PC-9 (cell line): ENCODE data around the gene SOX4. TPM values are rescaled to one million over a fixed set of nuclear protein-coding genes. Genes with fewer than 3 reads are reported as not detected.

Experiments
- BruUV-seq: library from RNA; stranded (reverse); fragments of 400-500 nt; replicated peaks from 2 replicates; lab custom pipeline; 2021; lab: Mats Ljungman, UMichigan
- CTCF ChIA-PET: fragments of 300-600 bp; sonication (Branson Sonifier 250); formaldehyde crosslinking; loops from one replicate; lab custom pipeline; 2022; ENCODE audit warnings: antibody characterized with exemption; lab: Charles Lee
- POLR2A ChIA-PET: fragments of 300-600 bp; sonication (Branson Sonifier 250); formaldehyde crosslinking; loops from one replicate; lab custom pipeline; 2022; ENCODE audit warnings: antibody characterized with exemption; ENCODE audit not compliant: unreplicated experiment; lab: Charles Lee
- DNase-seq, 2 experiments: peaks; one replicate each; pipeline versions ENCODE4 v3.0.0 to v3.0.0-alpha.2; 2015 to 2022; ENCODE audit warnings: mixed read lengths in 1 of 2
- H2AFZ ChIP-seq: fragments of 200-600 bp; sonication (generic); 2 replicates; pipeline ENCODE4 v1.8.1; 2017; ENCODE audit warnings: antibody characterized with exemption
- H3F3A ChIP-seq: fragments of 200-600 bp; sonication (generic); 2 replicates; pipeline ENCODE4 v1.8.1; 2017; ENCODE audit warnings: antibody characterized with exemption, mild to moderate bottlenecking, low read depth; ENCODE audit not compliant: insufficient read depth
- H3K27ac ChIP-seq: fragments of 200-600 bp; sonication (generic); 2 replicates; pipeline ENCODE4 v1.6.1; 2016; ENCODE audit warnings: mixed run types
- H3K27me3 ChIP-seq: fragments of 200-600 bp; sonication (generic); 2 replicates; pipeline ENCODE4 v1.6.1; 2016; ENCODE audit warnings: low read depth, mixed run types; ENCODE audit not compliant: insufficient read depth
- H3K36me3 ChIP-seq: fragments of 200-600 bp; sonication (generic); 2 replicates; pipeline ENCODE4 v1.6.1; 2016; ENCODE audit warnings: low read depth, mixed run types
- H3K4me1 ChIP-seq: fragments of 200-600 bp; sonication (generic); replicated peaks from 2 replicates; pipeline ENCODE4 v1.6.1; 2016; ENCODE audit warnings: mixed run types; ENCODE audit not compliant: insufficient read depth
- H3K4me2 ChIP-seq: fragments of 200-600 bp; sonication (generic); 2 replicates; pipeline ENCODE4 v1.6.1; 2017; ENCODE audit warnings: mixed run types
- H3K4me3 ChIP-seq: fragments of 200-600 bp; sonication (generic); 2 replicates; pipeline ENCODE4 v1.6.1; 2016; ENCODE audit warnings: mixed run types
- H3K79me2 ChIP-seq: fragments of 200-600 bp; sonication (generic); 2 replicates; pipeline ENCODE4 v1.6.1; 2017; ENCODE audit warnings: low read depth, mixed run types
- H3K9me2 ChIP-seq: fragments of 200-600 bp; sonication (generic); 2 replicates; pipeline ENCODE4 v1.8.1; 2017; ENCODE audit warnings: mild to moderate bottlenecking; ENCODE audit not compliant: insufficient read depth
- H3K9me3 ChIP-seq: fragments of 200-600 bp; sonication (generic); 2 replicates; pipeline ENCODE4 v1.8.1; 2016; ENCODE audit warnings: low read depth; ENCODE audit not compliant: insufficient read depth
- H4K20me1 ChIP-seq: fragments of 200-600 bp; sonication (generic); 2 replicates; pipeline ENCODE4 v1.8.1; 2017; ENCODE audit not compliant: insufficient read depth
- CTCF ChIP-seq: fragments of 200-600 bp; sonication (generic); conservative IDR thresholded peaks from 2 replicates; pipeline ENCODE4 v1.6.1; 2017; ENCODE audit warnings: mixed run types, antibody characterized with exemption, mild to moderate bottlenecking, moderate library complexity
- EZH2 ChIP-seq: fragments of 200-600 bp; sonication (generic); IDR thresholded peaks from 2 replicates; pipeline ENCODE4 v1.8.0; 2017; ENCODE audit warnings: antibody characterized with exemption, low read depth
- intact Hi-C: fragments of 100-400 bp; cut with micrococcal nuclease; formaldehyde crosslinking; loops from one replicate; pipeline ENCODE4 v1.10.0; 2022; ENCODE audit not compliant: unreplicated experiment
- total RNA-seq: library from RNA; stranded (reverse); gene quantifications from 2 replicates; pipeline ENCODE4 v1.2.3, GENCODE V29; 2021

Gene SOX4
- total RNA-seq, 1 experiment from 2014 or later = 32.8 TPM

DNA sequence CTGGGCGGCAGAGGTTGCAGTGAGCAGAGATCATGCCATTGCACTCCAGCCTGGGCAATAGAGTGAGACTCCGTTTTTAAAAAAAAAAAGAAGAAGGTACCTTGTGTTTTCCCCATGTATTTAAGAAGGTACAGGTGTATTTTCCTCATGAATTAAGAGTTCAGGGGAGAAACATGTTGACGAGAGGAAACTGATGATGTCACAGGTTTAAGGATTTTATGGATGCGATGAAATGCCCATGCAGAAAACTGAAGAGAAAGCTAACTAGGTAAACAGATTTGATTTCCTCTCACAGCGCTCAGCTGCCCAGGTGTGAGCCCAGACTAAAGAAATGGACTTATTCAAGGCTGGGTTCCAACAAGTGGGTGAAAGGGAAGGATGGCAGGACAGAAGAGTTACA lies 38.4 kb upstream of the SOX4 start:
- ChIA-PET POLR2A (no interaction called here), CTCF (interaction anchor here (0.7 kb wide), 1 partner anchor 555 kb away, joined by 4 read pairs; no protein-coding TSS in a partner anchor)
- H3K4me2 ChIP-seq = no peak overlapping the region
- H3F3A ChIP-seq = no peaks in the 10 kb centered on the region
- H3K4me1 ChIP-seq = no peaks in the 10 kb centered on the region
- intact Hi-C loops = no loop called here
- H3K9me3 ChIP-seq = no peaks in the 10 kb centered on the region
- no peaks in the 10 kb centered on the region for H3K79me2 ChIP-seq
- H3K27ac ChIP-seq = no peak overlapping the region
- no TSS peak for BruUV-seq
- no peaks in the 10 kb centered on the region for H3K36me3 ChIP-seq
- no peaks in the 10 kb centered on the region for H3K27me3 ChIP-seq
- H3K4me3 ChIP-seq = no peak overlapping the region
- H4K20me1 ChIP-seq = no peaks in the 10 kb centered on the region
- DNase-seq = no peak
- H3K9me2 ChIP-seq = no peaks in the 10 kb centered on the region
- no peak overlapping the region for H2AFZ ChIP-seq
- TF ChIP-seq EZH2 (no peak), CTCF (no peak)

DNA sequence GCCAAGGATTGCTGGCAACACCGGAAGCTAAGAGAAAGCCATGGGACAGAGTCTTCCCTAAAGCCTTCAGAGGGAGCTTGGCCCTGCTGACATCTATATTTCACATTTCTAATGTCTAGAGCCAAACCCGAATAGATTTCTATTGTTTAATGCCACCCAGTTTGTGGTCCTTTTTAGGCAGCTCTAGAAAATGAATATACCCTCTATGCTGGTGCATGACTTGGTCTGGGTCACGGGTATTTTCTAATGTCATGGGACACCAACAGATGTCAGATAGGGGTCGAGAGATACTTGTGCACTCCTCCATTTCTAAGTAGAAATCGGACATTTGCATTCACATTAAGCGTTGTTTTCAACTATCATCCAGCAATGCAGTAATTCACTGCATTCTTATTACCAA lies 37.0 kb upstream of the SOX4 start:
- no peaks in the 10 kb centered on the region for H3K36me3 ChIP-seq
- no peak overlapping the region for H3K27ac ChIP-seq
- H3K4me2 ChIP-seq = no peak overlapping the region
- H3K9me3 ChIP-seq = no peaks in the 10 kb centered on the region
- no peaks in the 10 kb centered on the region for H3K9me2 ChIP-seq
- no peak for DNase-seq
- H3K4me3 ChIP-seq = no peak overlapping the region
- H3K79me2 ChIP-seq = no peaks in the 10 kb centered on the region
- no peak overlapping the region for H2AFZ ChIP-seq
- H4K20me1 ChIP-seq = no peaks in the 10 kb centered on the region
- BruUV-seq = no TSS peak
- ChIA-PET POLR2A (no interaction called here), CTCF (no interaction called here)
- no peaks in the 10 kb centered on the region for H3K4me1 ChIP-seq
- intact Hi-C loops = no loop called here
- H3F3A ChIP-seq = no peaks in the 10 kb centered on the region
- TF ChIP-seq EZH2 (no peak), CTCF (no peak)
- H3K27me3 ChIP-seq = no peaks in the 10 kb centered on the region

DNA sequence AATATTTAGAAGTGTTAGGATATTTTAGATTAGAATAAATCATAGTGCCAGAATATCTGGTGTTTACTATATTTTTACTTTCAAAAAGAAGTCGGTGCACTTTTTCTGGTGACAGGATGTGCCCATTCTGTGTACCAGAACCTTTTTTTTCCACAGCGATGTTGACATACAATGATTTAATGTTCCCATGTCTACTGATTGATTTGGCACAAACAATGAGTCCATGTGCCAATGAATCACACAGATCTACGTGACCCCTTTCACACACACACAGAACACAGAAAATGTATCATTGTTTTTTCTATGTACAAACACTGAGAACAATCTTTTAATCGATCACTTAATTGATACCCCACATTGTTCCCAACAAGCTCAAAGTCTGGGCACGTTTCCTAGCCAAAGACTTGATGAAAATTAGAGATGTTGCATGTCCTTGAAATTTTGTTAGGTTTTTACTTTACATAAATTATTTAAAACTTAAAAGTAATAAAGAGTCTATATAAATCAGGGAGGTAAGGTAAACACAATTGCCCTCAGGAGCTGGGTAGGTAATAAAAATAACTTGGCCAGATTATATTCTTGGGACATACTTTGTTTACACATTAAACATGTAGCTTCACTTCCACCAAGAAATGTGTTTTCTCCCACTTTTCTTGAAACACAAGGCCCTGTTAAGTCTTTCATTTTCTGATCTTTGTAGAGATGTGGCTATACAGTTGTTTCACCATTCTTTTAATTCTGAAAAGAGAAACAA lies 36.4 kb upstream of the SOX4 start:
- intact Hi-C loops = no loop called here
- CTCF ChIA-PET = no interaction called here
- no TSS peak for BruUV-seq

More for the DNA sequence above, 36.4 kb upstream of the SOX4 start:
- no peak overlapping the region for H3K4me3 ChIP-seq
- H3K9me2 ChIP-seq = no peaks in the 10 kb centered on the region
- no peak overlapping the region for H3K4me2 ChIP-seq
- H3K27ac ChIP-seq = no peak overlapping the region
- no peaks in the 10 kb centered on the region for H3F3A ChIP-seq
- H3K27me3 ChIP-seq = no peaks in the 10 kb centered on the region
- no peak overlapping the region for H2AFZ ChIP-seq
- POLR2A ChIA-PET = interaction anchor here (0.7 kb wide), 1 partner anchor 174 kb away, joined by 5 read pairs; no protein-coding TSS in a partner anchor
- H3K79me2 ChIP-seq = no peaks in the 10 kb centered on the region
- no peaks in the 10 kb centered on the region for H3K9me3 ChIP-seq
- no peaks in the 10 kb centered on the region for H4K20me1 ChIP-seq
- no peak for DNase-seq
- no peaks in the 10 kb centered on the region for H3K4me1 ChIP-seq
- TF ChIP-seq CTCF (no peak), EZH2 (no peak)
- H3K36me3 ChIP-seq = no peaks in the 10 kb centered on the region
